ENCODE data around the gene PCNT.

Gene PCNT

GRCh38 chr21:46489800-46490199, 165.8 kb downstream of the PCNT start:
- DNase-seq (ENCODE audit: low read depth) = no peak
- no peak for TF ChIP-seq CTCF (IDR thresholded peaks at IDR 0.05; ENCODE audit: control insufficient read depth, insufficient read depth, low read depth, low read length, missing control alignments)
- H3K4me3 ChIP-seq (ENCODE audit: control insufficient read depth, low read depth, low read length) = no peak overlapping the region

- TF ChIP-seq CTCF (IDR thresholded peaks at IDR 0.05; ENCODE audit: control insufficient read depth, insufficient read depth, low read depth, low read length, missing control alignments) = no peak
Observed at GRCh38 chr21:46491553-46491952, 167.6 kb downstream of the PCNT start.

GRCh38 chr21:46492851-46493250, 168.9 kb downstream of the PCNT start:
- H3K4me3 ChIP-seq (ENCODE audit: control insufficient read depth, low read depth, low read length) = no peak overlapping the region
- no peak for TF ChIP-seq CTCF (IDR thresholded peaks at IDR 0.05; ENCODE audit: control insufficient read depth, insufficient read depth, low read depth, low read length, missing control alignments)
- no peak for DNase-seq (ENCODE audit: low read depth)

More at GRCh38 chr21:46491553-46491952, 167.6 kb downstream of the PCNT start:
- H3K4me3 ChIP-seq (ENCODE audit: control insufficient read depth, low read depth, low read length) = no peak overlapping the region
- DNase-seq (ENCODE audit: low read depth) = no peak

GRCh38 chr21:46493828-46494227, 169.9 kb downstream of the PCNT start:
- DNase-seq (ENCODE audit: low read depth) = no peak
- TF ChIP-seq CTCF (IDR thresholded peaks at IDR 0.05; ENCODE audit: control insufficient read depth, insufficient read depth, low read depth, low read length, missing control alignments) = no peak
- no peak overlapping the region for H3K4me3 ChIP-seq (ENCODE audit: control insufficient read depth, low read depth, low read length)

Data from AG09309 (cell line).